ENCODE data around the gene CORO2B.
"Not testable (repeated sequence)": the region's sequence is repeated elsewhere in the genome, so short reads cannot be mapped to it uniquely, and the experiment has no call there.

CORO2B gene

GRCh38 chr15:68749793-68750192 lies 171.0 kb downstream of the CORO2B start:
- DNase-seq = no peak

GRCh38 chr15:68751622-68752021 lies 172.8 kb downstream of the CORO2B start:
- no peak for DNase-seq

- no peak for DNase-seq
These were observed 176.9 kb downstream of the CORO2B start for GRCh38 chr15:68755731-68756130.

- DNase-seq = not testable (repeated sequence)
These were observed 181.3 kb downstream of the CORO2B start for GRCh38 chr15:68759982-68760579.

GRCh38 chr15:68763063-68763462 lies 184.3 kb downstream of the CORO2B start:
- DNase-seq = no peak

GRCh38 chr15:68764090-68764489 lies 185.3 kb downstream of the CORO2B start:
- no peak for DNase-seq

GRCh38 chr15:68765602-68766368 lies 187.0 kb downstream of the CORO2B start:
- DNase-seq = no peak

- DNase-seq = no peak
These were observed 189.0 kb downstream of the CORO2B start for GRCh38 chr15:68767833-68768232.

GRCh38 chr15:68768321-68768720 lies 189.5 kb downstream of the CORO2B start:
- no peak for DNase-seq

- no peak for DNase-seq
These were observed 190.9 kb downstream of the CORO2B start for GRCh38 chr15:68769702-68770101.

- DNase-seq = no peak
These were observed 191.4 kb downstream of the CORO2B start for GRCh38 chr15:68770216-68770615.

GRCh38 chr15:68773036-68773435 lies 194.2 kb downstream of the CORO2B start:
- DNase-seq = no peak

GRCh38 chr15:68774120-68774519 lies 195.3 kb downstream of the CORO2B start:
- DNase-seq = no peak

GRCh38 chr15:68774521-68775235 lies 195.9 kb downstream of the CORO2B start:
- no peak for DNase-seq

- no peak for DNase-seq
These were observed 196.4 kb downstream of the CORO2B start for GRCh38 chr15:68775236-68775577.

- no peak for DNase-seq
These were observed 197.1 kb downstream of the CORO2B start for GRCh38 chr15:68775671-68776476.

- no peak for DNase-seq
These were observed 197.9 kb downstream of the CORO2B start for GRCh38 chr15:68776477-68777270.
